HG03575 (cell line): ENCODE data around the gene FAM171A2.

Experiments used
- ATAC-seq: cut with Tn5 transposase; IDR thresholded peaks from one replicate; pipeline ENCODE4 v1.9.1; 2021; ENCODE audit not compliant: unreplicated experiment, insufficient number of reproducible peaks, low FRiP score; ENCODE audit errors: extremely low read depth

FAM171A2 gene

DNA sequence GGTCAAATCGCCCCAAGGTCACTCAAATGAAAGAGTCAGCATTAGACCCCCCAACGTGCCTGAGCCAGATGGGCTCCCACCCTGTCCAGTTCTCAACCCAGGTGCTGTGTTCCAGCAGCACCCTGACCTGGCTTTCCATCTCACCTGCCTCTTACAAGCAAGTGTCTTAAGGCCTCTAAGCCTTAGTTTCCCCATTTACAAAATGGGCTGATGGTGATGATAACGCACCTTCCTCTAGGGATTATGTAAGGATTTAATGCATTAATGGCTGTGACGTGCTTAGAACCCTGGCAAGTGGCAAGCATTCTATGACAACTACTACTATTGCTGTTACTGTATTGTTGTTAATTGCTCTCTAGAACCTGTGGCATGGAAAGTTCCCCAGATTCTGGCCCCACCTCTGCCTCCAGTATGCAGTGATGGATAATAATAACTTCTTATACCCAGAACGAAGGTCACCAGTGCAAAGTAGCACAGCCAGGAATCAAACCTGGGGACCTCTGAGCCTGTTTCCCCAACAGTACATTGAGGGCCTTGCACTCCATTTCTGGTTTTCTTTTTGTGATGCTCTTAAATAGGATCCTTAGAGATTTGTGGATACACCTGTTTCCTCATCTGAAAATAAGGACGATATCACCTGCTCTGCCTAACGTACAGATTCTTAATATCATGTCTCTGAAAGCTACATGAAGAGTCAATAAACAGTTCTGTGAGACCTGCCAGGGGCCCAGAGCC, 35.8 kb downstream of the FAM171A2 start:
- ATAC-seq: no peak

- ATAC-seq: no peak
These were observed 36.7 kb downstream of the FAM171A2 start for GRCh38 chr17:44326861-44327444.

GRCh38 chr17:44324571-44325275, 38.9 kb downstream of the FAM171A2 start, which contains the start of gene SLC25A39:
TSS of gene SLC25A39 (minus strand) at chr17:44324823. CDS start at chr17:44323562, 1,261 bp downstream.
- peak; percentile 27 for ATAC-seq

- no peak for ATAC-seq
These were observed 39.5 kb downstream of the FAM171A2 start for GRCh38 chr17:44324092-44324570.

DNA sequence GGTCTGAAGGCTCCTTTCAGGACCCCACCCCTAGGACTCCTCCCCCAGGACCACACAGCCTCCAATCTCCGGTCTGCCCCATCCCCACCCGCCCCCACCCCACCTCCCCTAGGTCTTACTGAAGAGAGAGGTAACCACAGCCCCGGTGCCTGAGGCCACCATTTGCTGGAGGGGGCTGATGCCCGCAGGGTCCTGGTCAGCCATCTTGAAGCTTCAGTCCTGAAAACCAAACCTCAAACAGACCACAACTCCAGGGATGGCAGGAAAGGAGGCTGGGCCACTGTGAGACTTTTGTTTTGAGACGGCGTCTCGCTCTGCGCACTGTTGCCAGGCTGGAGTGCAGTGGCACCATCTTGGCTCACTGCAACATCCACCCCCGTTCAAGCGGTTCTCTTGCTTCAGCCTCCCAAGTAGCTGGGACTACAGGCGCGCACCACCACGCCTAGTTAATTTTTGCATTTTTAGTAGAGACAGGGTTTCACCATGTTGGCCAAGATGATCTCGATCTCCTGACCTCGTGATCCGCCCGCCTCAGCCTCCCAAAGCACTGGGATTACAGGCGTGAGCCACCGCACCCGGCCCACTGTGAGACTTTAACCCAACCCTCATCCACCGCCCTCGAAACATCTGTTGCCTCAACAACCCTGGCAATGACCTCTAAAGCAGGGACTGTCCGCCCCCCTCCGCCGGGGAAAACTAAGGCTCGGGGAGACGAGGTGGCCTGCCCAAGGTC, 40.1 kb downstream of the FAM171A2 start:
- ATAC-seq: no peak

DNA sequence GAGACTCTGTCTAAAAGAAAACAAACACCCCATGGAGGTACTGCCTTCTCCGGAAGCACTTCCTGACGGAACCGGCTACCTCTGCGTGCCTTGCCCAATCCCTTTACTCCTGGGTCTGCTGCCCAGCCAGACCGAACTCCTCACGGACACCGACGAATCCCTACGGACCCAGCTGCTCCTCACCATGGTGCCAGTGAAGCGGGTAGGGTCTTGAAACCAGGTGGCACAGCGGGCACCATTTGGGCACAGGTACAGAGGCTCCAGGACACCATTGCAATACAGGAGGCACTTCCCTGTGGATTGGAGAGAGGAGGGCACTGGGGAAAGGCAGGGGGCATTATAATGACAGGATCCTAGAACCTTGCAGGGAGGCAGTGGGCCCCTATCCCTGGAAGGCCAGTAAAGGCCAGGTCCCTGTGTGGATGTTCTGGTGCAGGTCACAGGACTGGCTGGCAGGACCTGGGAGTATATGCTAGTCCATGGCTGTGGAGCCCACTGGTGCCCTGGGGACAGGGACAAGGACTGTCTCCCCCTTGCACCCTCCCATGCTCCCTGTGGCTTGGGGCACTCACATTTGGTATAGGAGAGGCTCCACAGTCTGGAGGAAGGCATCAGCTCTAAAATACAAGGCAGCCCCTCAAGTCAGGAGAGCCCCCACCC, 41.3 kb downstream of the FAM171A2 start:
- no peak for ATAC-seq

DNA sequence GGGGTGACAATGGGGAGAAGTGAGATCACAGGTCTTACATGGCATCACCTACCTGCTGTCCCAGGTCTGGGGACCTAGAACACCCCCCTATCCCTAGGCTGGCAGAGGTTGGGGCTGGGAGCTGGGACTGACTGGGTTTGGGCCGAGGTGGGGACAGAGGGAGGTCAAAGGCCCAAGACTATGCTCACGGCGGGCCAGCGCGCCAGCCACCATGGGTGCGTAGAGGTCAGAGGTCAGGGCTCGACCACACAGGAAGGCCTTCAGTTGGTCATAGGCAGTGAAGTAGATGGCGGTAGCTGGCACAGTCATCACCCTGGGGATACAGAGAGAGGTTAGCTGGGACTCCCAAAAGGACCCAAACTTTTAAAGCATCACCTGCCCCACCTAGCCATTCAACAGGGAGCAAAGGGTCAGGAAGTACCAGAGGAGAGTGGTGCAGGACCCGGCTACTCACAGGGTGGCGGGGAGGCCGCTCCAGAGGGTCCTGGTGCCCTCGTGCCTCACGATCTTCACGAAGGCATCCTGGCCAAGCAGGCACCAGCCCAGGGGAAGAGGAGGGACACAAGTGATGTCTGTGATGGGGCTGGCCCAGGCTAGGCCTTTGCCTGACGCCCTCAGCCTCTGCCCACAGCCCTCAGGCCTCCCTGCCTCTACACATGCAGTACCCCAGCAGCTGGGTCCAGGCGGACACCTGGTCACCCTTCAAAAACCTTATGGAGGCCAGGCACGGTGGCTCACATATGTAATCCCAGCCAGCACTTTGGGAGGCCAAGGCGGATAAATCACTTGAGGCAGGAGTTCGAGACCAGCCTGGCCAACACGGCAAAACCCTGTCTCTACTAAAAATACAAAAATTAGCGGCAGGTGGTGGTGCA, 42.2 kb downstream of the FAM171A2 start:
- ATAC-seq: no peak

DNA sequence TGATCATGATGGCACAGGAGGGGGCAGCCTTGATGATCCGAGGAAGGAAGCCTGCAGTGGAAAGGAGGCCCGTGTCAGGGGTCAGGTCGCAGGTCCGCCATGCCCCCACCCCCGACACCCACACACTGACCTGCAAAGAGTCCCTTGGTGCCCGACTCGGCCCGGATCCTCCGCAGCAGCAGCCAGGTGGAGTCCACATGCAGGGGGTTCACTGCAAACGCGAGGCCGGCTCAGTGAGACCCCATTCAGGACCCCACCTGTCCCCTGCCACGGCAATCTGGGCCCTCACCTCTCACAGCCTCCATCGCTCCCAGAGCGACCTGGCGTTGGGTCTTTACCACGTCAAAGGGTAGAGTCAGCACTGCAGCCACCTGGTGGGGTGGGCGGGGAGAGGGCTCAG, 43.6 kb downstream of the FAM171A2 start:
- no peak for ATAC-seq

DNA sequence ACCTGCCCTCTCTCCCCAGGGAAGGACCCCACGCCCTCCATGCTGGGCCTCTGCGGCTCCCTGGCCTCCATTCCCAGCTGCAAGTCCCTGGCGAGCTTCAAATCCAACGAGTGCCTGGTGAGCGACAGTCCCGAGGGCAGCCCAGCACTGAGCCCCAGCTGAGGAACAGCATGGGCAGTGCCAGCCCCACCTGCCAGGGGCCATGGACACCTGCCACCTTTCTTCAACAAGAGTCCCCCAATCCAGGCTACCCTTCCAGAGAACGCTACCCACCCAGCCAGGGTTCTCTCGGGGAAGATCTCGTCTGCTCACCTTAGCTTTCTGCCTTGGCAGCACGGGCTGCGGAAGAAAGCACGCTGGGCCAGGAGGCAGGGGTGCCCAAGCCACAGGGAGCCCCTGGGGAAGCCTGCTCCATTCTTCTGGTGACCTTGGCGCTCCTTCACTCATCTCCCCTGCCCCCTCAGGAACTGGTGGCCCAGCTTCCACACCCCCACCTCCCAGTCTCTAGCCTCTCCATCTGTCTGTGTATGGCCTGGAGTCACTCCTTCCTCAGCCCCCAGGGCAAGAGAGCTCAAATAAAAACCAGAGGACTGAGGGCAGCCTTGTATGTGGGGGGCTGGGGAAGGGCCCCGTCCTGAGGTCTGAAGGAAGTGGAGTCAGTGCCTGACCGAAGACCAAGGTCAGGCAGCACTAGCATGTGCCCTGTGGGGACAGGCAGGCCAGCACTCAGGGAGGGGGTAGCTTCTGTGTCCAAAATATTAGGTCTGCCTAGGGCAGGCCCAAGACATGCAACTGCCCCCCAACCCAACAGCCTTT, 45.4 kb downstream of the FAM171A2 start:
- no peak for ATAC-seq

- no peak for ATAC-seq
These were observed 46.1 kb downstream of the FAM171A2 start for GRCh38 chr17:44317545-44317944.

GRCh38 chr17:44315760-44316731, 47.6 kb downstream of the FAM171A2 start:
- ATAC-seq: no peak

DNA sequence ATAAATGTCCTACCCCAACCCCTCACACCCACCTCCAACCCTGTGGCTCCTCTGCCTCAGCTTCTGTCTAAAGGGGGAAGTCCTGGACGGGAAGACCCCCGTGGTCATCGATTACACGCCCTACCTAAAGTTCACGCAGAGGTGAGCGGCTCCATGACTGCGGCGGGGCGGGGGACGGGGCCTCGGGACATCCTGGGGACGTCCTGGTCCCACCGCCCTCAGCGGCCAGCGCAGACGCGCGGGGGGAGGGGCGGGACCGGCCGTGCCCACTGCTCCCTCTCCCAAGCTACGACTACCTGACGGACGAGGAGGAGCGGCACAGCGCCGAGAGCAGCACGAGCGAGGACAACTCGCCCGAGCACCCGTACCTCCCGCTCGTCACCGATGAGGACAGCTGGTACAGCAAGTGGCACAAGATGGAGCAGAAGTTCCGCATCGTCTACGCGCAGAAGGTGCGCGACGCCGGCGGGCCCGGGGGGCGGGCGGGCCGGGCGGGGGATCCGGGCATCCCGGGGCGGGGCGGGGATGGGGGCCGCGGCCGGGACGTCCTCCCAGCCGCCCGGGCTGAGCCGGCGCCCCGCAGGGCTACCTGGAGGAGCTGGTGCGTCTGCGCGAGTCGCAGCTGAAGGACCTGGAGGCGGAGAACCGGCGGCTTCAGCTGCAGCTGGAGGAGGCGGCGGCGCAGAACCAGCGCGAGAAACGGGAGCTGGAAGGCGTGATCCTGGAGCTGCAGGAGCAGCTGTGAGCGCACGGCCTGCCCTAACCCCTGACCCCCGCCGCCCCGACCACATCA, 48.6 kb downstream of the FAM171A2 start:
- no peak for ATAC-seq

DNA sequence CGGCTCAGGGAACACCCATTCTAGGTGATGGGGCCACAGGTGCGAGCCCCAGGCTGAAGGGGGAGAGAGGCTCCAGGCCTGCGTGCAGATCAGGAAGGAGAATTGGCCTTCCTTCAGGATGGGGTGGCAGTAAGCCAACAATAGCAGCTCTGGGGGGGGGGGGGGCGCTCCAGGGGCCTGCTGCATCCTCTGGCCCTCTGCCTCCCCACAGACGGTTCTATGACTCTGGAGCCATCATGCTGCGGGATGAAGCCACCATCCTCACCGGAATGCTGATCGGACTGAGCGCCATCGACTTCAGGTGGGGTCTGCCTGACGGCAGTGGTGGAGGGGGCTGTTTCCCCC, 49.2 kb downstream of the FAM171A2 start:
- no peak for ATAC-seq

DNA sequence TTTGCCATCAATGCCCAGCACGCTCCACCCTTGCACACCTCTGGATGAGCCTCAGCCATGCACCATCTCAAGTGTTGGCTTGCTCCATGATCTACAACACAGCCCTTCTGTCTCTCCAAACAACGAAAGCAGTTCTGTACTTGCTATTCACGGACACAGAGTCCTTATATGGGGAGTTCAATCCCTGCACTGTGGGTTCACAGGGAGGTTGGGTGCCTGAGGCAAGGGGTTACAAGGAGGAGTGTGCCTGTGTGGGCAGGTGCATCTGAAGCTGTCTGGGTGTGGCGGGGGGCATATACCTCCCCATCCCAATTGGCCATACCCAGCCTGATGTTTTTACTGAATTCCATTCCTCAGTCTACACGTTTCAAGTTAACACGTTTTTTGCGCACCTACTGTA, 49.6 kb downstream of the FAM171A2 start:
- no peak for ATAC-seq

DNA sequence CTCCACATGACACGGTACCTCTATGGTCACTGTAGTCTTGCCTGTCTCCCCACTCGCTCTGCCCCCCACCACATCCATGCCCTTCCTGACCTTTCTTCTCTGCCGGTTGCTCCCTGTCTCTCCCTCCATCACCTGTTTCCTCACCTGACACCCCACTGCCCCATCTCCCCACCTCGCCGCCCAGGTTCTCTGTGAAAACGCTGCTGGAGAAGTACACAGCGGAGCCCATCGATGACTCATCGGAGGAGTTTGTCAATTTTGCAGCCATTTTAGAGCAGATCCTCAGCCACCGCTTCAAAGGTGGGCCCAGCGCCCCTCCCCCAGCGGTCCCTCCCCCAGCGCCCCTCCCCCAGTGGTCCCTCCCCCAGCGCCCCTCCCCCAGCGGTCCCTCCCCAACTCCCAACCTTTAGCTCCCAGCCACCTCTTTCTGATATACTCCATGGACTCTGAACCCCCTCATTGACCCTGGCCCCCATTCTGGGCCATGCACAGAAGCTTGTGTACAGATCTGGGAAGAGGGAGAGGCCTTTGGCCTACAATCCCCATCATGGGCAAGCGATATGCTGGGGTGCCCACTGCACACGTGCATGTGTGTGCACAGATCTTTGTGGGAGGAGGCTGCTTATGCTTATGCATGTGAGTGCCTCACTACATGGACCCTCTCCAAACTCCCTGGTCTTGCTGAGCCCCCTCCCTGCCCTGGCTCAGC, 51.1 kb downstream of the FAM171A2 start:
- ATAC-seq: no peak
